B cell (primary cell): Measurements from ENCODE around the gene XYLT1. TPM values are rescaled to one million over a fixed set of nuclear protein-coding genes. Genes with fewer than 3 reads are reported as not detected.

Source experiments
- ATAC-seq: fragments of 200-7000 bp; cut with Tn5 transposase; one replicate; pipeline ENCODE4 v1.10.0; 2021; ENCODE audit warnings: low read depth, mild to moderate bottlenecking, moderate number of reproducible peaks, moderate library complexity
- CTCF ChIA-PET: fragments of 350-600 bp; sonication (Branson Sonifier 250); formaldehyde crosslinking; loops from one replicate; lab custom pipeline; 2021; ENCODE audit warnings: antibody characterized with exemption, inconsistent platforms; lab: Charles Lee
- POLR2A ChIA-PET: fragments of 350-600 bp; sonication (Branson Sonifier 250); formaldehyde crosslinking; loops from one replicate; lab custom pipeline; 2021; ENCODE audit warnings: antibody characterized with exemption; lab: Charles Lee
- DNase-seq: peaks from one replicate; pipeline ENCODE4 v3.0.0; 2013
- H2AFZ ChIP-seq: 2 replicates; pipeline ENCODE4 v1.6.1; 2012; ENCODE audit warnings: mild to moderate bottlenecking, low read depth, low read length; ENCODE audit not compliant: insufficient read depth, poor library complexity, severe bottlenecking
- H3K27ac ChIP-seq, 2 donors: 1 replicate in 1 of 2; 2 replicates in 1 of 2; pipeline ENCODE4 v1.5.1; 2012 to 2013; ENCODE audit warnings: low read length in 2 of 2, mild to moderate bottlenecking in 2 of 2, moderate library complexity in 1 of 2
- H3K27me3 ChIP-seq, 4 experiments: fragments of 200-600 bp in 1 of 4; sonication (generic) in 1 of 4; replicated peaks in 1 of 4; 1 replicate in 2 of 4; 2 replicates in 2 of 4; pipeline versions ENCODE4 v1.6.1 to v1.7.0; 2013 to 2016; ENCODE audit warnings: low read length in 3 of 4, mild to moderate bottlenecking in 2 of 4, mixed read lengths in 1 of 4, moderate library complexity in 1 of 4; ENCODE audit not compliant: insufficient read depth in 4 of 4, control insufficient read depth in 3 of 4; ENCODE audit errors: control extremely low read depth in 1 of 4
- H3K36me3 ChIP-seq, 2 experiments: replicated peaks in 1 of 2; 1 replicate in 1 of 2; 2 replicates in 1 of 2; pipeline versions ENCODE4 v1.6.1 to v1.7.1; 2013; ENCODE audit warnings: low read length in 1 of 2; ENCODE audit not compliant: insufficient read depth in 2 of 2, control insufficient read depth in 1 of 2; ENCODE audit errors: control extremely low read depth in 1 of 2, extremely low read depth in 1 of 2
- H3K4me1 ChIP-seq, 2 donors: fragments of 200-600 bp in 1 of 2; sonication (generic) in 1 of 2; 1 replicate in 1 of 2; 2 replicates in 1 of 2; pipeline versions ENCODE4 v1.5.1 to v1.6.1; 2013 to 2017; ENCODE audit warnings: low read length in 2 of 2; ENCODE audit not compliant: control insufficient read depth in 2 of 2, insufficient read depth in 2 of 2
- H3K4me2 ChIP-seq: replicated peaks from 2 replicates; pipeline ENCODE3; 2012; ENCODE audit warnings: mild to moderate bottlenecking, low read depth, low read length; ENCODE audit not compliant: poor library complexity, severe bottlenecking
- H3K4me3 ChIP-seq, 5 experiments: fragments of 200-600 bp in 1 of 5; sonication (generic) in 1 of 5; 1 replicate in 3 of 5; 2 replicates in 2 of 5; pipeline versions ENCODE4 v1.5.1 to v1.7.0; 2011 to 2016; ENCODE audit warnings: low read length in 4 of 5, mild to moderate bottlenecking in 4 of 5, low read depth in 2 of 5, control low read depth in 1 of 5, moderate library complexity in 1 of 5; ENCODE audit not compliant: insufficient read depth in 1 of 5; ENCODE audit errors: control extremely low read depth in 1 of 5, extremely low read depth in 1 of 5
- H3K79me2 ChIP-seq: fragments of 200-600 bp; sonication (generic); one replicate; pipeline ENCODE4 v1.6.0; 2016; ENCODE audit warnings: low read length; ENCODE audit not compliant: control insufficient read depth, insufficient read depth
- H3K9ac ChIP-seq: fragments of 200-600 bp; sonication (generic); 2 replicates; pipeline ENCODE4 v1.6.1; 2017; ENCODE audit warnings: mild to moderate bottlenecking, low read length, moderate library complexity
- H3K9me3 ChIP-seq, 3 donors: one replicate each; pipeline versions ENCODE4 v1.6.1 to v1.7.1; 2013; ENCODE audit warnings: low read length in 2 of 3; ENCODE audit not compliant: control insufficient read depth in 2 of 3, insufficient read depth in 1 of 3; ENCODE audit errors: control extremely low read depth in 1 of 3
- H4K20me1 ChIP-seq: 2 replicates; pipeline ENCODE4 v1.6.0; 2012; ENCODE audit warnings: mild to moderate bottlenecking, low read length; ENCODE audit not compliant: insufficient read depth, control insufficient read depth, poor library complexity, severe bottlenecking
- H3K27ac Mint-ChIP-seq: one replicate; pipeline ENCODE4 v1.8.0; 2021; ENCODE audit warnings: mixed read lengths
- H3K27me3 Mint-ChIP-seq: one replicate; pipeline ENCODE4 v1.8.0; 2021; ENCODE audit warnings: mixed read lengths
- H3K4me1 Mint-ChIP-seq: one replicate; pipeline ENCODE4 v1.8.0; 2021; ENCODE audit warnings: mixed read lengths
- H3K4me3 Mint-ChIP-seq: one replicate; pipeline ENCODE4 v1.8.0; 2021; ENCODE audit warnings: mixed read lengths
- H3K9me3 Mint-ChIP-seq: one replicate; pipeline ENCODE4 v1.8.0; 2022; ENCODE audit warnings: mixed read lengths; ENCODE audit not compliant: insufficient read depth
- EZH2 ChIP-seq: IDR thresholded peaks from 2 replicates; pipeline ENCODE4 v1.6.1; 2012; ENCODE audit warnings: borderline replicate concordance, low read depth, mild to moderate bottlenecking, moderate library complexity, low read length; ENCODE audit not compliant: insufficient read depth, poor library complexity, severe bottlenecking
- WGBS: methylation state at CpG from one replicate; pipeline ENCODE4 v1.1.5; 2013; ENCODE audit warnings: missing lambda C conversion rate; ENCODE audit not compliant: insufficient coverage; 5-methylcytosine and 5-hydroxymethylcytosine counted together
- intact Hi-C: fragments of 100-400 bp; cut with micrococcal nuclease; formaldehyde crosslinking; loops from one replicate; pipeline ENCODE4 v1.10.0; 2022
- polyA plus RNA-seq: library from polyadenylated mRNA; depleted of rRNA; stranded (reverse); fragments of >200 nt; gene quantifications from 2 replicates; pipeline ENCODE4 v1.2.3, GENCODE V29; 2012
- total RNA-seq, 2 donors: library from RNA; stranded (reverse); fragments of 120-200 nt in 1 of 2; gene quantifications; 1 replicate in 1 of 2; 2 replicates in 1 of 2; pipeline versions ENCODE4 v1.2.3 to v1.2.4, GENCODE V29; 2013 to 2022
- TF ChIP-seq, protein P1 (sequence below): fragments of 200-600 bp; IDR thresholded peaks from one replicate; pipeline ENCODE4 v1.8.0; 2022; ENCODE audit warnings: antibody characterized with exemption, mild to moderate bottlenecking

Gene XYLT1
- total and polyA plus RNA-seq, 2 donors (not counting 1 experiment from before 2014, with no cell fraction given): 8.7 to 59.6 TPM

DNA sequence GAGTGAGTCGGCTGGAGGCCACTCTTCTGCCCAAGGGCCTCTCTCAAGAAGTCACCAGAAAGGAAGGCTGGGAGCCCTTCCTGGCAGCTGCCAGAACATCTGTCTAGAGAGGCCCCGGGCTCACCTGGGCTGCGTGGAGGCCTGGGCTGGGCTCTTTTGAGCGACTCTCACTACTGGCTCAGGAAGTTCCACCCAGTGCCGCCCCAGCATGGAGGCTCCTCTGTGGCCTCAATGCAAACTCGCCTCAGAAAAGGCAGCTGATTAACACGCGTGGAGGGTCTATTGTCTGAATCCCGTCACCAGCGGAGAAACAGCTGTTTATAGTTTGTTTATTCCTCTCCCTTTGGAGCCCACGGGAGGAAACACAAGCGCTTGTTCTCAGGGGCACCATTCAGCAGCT, 25.3 kb downstream of the XYLT1 start:
- H3K4me2 ChIP-seq: no peak overlapping the region
- CTCF ChIA-PET: interaction anchor here (0.6 kb wide), 1 partner anchor 128 kb away, joined by 3 read pairs; no protein-coding TSS in a partner anchor
- H3K9me3 Mint-ChIP-seq: peaks cover 5% of the 10 kb centered on the region
- peaks cover 0 to 5% (median 0%) of the 10 kb centered on the region in 3 donors for H3K9me3 ChIP-seq
- no peak for DNase-seq
- no peaks in the 10 kb centered on the region for H3K27me3 Mint-ChIP-seq
- H3K9ac ChIP-seq: no peak overlapping the region
- POLR2A ChIA-PET: no interaction called here
- H3K36me3 ChIP-seq: peaks cover 0 to 16% of the 10 kb centered on the region in 2 experiments
- H2AFZ ChIP-seq: no peak overlapping the region
- no peaks in the 10 kb centered on the region for H3K27me3 ChIP-seq
- intact Hi-C loops: loop anchor here (5.0 kb wide), 1 partner anchor 82 kb away; no protein-coding TSS in a partner anchor
- H3K27ac ChIP-seq: no peak overlapping the region
- no peak for TF ChIP-seq EZH2
- TF ChIP-seq, protein P1, sequence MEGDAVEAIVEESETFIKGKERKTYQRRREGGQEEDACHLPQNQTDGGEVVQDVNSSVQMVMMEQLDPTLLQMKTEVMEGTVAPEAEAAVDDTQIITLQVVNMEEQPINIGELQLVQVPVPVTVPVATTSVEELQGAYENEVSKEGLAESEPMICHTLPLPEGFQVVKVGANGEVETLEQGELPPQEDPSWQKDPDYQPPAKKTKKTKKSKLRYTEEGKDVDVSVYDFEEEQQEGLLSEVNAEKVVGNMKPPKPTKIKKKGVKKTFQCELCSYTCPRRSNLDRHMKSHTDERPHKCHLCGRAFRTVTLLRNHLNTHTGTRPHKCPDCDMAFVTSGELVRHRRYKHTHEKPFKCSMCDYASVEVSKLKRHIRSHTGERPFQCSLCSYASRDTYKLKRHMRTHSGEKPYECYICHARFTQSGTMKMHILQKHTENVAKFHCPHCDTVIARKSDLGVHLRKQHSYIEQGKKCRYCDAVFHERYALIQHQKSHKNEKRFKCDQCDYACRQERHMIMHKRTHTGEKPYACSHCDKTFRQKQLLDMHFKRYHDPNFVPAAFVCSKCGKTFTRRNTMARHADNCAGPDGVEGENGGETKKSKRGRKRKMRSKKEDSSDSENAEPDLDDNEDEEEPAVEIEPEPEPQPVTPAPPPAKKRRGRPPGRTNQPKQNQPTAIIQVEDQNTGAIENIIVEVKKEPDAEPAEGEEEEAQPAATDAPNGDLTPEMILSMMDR: no peak
- ATAC-seq: no peak
- peaks cover 25 to 35% of the 10 kb centered on the region in 2 donors for H3K4me1 ChIP-seq
- H3K4me3 ChIP-seq: no peak overlapping the region
- H3K79me2 ChIP-seq: peaks cover 60% of the 10 kb centered on the region
- no peak overlapping the region for H3K27ac Mint-ChIP-seq
- peaks cover 18% of the 10 kb centered on the region for H4K20me1 ChIP-seq
- H3K4me1 Mint-ChIP-seq: peaks cover 32% of the 10 kb centered on the region
- 98% methylated on average over 12 of the region's 12 CpGs for WGBS
- H3K4me3 Mint-ChIP-seq: no peak overlapping the region

DNA sequence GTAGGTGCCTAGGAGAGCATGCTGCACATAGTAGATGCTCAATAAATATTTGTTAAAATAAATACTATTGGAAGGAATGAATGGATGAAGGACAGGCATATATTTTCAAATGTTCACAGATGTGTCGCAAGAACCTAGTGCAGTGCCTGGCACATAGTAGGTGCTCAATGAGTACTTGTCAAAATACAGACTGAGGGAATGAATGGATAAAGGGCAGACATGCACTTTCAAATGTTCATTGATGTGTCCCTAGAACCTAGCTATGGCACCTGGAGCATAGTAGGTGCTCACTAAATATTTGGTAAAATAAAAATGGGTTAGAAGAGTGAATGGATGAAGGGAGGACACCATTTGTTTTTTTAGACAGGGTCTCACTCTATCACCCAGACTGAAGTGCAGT, 26.1 kb downstream of the XYLT1 start:
- no peak overlapping the region for H3K4me3 ChIP-seq

More for the DNA sequence above, 26.1 kb downstream of the XYLT1 start:
- Histone ChIP-seq H2AFZ (no peak overlapping the region), H3K27me3 (no peaks in the 10 kb centered on the region), H3K9me3 (peaks cover 0 to 8% (median 4%) of the 10 kb centered on the region in 3 donors), H3K36me3 (peaks cover 0 to 16% of the 10 kb centered on the region in 2 experiments), H4K20me1 (peaks cover 24% of the 10 kb centered on the region), H3K9ac (no peak overlapping the region), H3K27ac (no peak overlapping the region), H3K79me2 (peaks cover 60% of the 10 kb centered on the region), H3K4me2 (no peak overlapping the region), H3K4me1 (peaks cover 30 to 35% of the 10 kb centered on the region in 2 donors)
- H3K4me3 Mint-ChIP-seq: no peak overlapping the region
- no peak for DNase-seq
- ChIA-PET CTCF (interaction anchor here (0.5 to 1.5 kb wide), 2 partner anchors 30 to 37 kb away, joined by 3 to 5 read pairs; no protein-coding TSS in a partner anchor), POLR2A (no interaction called here)
- WGBS: 100% methylated on average over 1 of the region's 1 CpG
- peaks cover 10% of the 10 kb centered on the region for H3K9me3 Mint-ChIP-seq
- H3K27ac Mint-ChIP-seq: no peak overlapping the region
- H3K4me1 Mint-ChIP-seq: peaks cover 34% of the 10 kb centered on the region
- ATAC-seq: no peak
- no peaks in the 10 kb centered on the region for H3K27me3 Mint-ChIP-seq
- TF ChIP-seq EZH2: no peak
- TF ChIP-seq, protein P1: no peak
- intact Hi-C loops: loop anchor here (5.0 kb wide), 1 partner anchor 83 kb away; no protein-coding TSS in a partner anchor
